GM12865 (cell line): Measurements from ENCODE around the gene BMERB1.

Experiments
- DNase-seq: peaks from one replicate; pipeline ENCODE4 v3.0.0; 2010; ENCODE audit warnings: low read depth
- H3K4me3 ChIP-seq: 2 replicates; pipeline ENCODE4 v1.5.1; 2011; ENCODE audit warnings: mild to moderate bottlenecking, low read depth, low read length, control low read depth
- TF ChIP-seq, protein P1 (sequence below): IDR thresholded peaks from 2 replicates; pipeline ENCODE4 v1.5.1; 2011; ENCODE audit warnings: low read length, control low read depth, low read depth, inconsistent platforms; ENCODE audit not compliant: insufficient read depth; ENCODE audit errors: missing control alignments

Gene BMERB1

DNA sequence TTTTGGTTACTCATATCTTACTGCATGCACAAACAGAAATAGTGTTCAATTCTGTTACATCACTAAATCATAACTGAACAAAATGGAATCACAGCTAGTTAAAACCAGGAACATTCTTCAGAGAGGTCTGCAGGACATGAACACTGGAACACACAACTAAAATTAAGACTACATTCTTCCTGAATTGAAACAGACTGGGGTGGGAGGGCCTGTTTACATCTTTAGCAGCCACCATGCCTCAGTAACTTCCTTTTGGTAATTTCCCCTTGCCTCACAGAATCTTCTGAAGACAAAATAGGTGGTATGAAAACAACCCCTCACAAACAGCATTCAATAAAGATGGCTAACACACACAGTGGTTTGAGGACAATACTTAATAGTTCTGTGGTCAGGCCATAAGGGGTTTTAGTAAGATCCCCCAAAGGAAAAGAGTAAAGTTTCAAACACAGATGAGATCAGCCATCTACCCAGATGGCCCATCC lies 202.0 kb downstream of the BMERB1 start:
- peak; percentile 64 for DNase-seq
- no peak overlapping the region for H3K4me3 ChIP-seq

More for the DNA sequence above, 202.0 kb downstream of the BMERB1 start:
- TF ChIP-seq, protein P1, sequence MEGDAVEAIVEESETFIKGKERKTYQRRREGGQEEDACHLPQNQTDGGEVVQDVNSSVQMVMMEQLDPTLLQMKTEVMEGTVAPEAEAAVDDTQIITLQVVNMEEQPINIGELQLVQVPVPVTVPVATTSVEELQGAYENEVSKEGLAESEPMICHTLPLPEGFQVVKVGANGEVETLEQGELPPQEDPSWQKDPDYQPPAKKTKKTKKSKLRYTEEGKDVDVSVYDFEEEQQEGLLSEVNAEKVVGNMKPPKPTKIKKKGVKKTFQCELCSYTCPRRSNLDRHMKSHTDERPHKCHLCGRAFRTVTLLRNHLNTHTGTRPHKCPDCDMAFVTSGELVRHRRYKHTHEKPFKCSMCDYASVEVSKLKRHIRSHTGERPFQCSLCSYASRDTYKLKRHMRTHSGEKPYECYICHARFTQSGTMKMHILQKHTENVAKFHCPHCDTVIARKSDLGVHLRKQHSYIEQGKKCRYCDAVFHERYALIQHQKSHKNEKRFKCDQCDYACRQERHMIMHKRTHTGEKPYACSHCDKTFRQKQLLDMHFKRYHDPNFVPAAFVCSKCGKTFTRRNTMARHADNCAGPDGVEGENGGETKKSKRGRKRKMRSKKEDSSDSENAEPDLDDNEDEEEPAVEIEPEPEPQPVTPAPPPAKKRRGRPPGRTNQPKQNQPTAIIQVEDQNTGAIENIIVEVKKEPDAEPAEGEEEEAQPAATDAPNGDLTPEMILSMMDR: no peak
